NCI-H774 (cell line): Measurements from ENCODE around the gene ANO7.

Experiments
- DNase-seq: peaks from one replicate; lab custom pipeline; 2025; lab: John Stamatoyannopoulos, UW

The ANO7 gene

DNA sequence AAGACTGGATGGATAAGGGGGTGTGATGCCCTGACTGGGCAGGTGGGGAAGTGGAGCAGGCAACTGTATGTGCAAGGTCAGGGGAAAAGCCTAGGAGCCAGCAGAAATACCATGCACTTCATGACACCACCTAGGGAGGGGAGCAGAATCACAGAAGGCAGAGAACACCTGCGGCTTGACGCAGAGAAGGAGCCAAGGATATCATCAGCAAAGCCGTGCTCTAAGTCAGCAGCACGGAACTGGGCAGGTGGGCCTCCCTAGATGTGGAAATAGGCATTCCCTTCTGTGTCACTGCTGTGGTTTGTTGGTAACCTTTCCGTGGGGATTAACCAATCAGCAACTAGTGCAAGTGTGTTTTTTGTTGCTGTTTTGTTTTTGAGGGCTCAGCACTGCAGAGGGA lies 85.7 kb downstream of the ANO7 start:
- DNase-seq: no peak
